Cortex of kidney (tissue), 1 donor: ENCODE data around the gene NUP93.

Source experiments
- DNase-seq: peaks from one replicate; lab custom pipeline; 2025; lab: John Stamatoyannopoulos, UW

The NUP93 gene

GRCh38 chr16:56894331-56894917, 164.5 kb downstream of the NUP93 start:
- no peak for DNase-seq

GRCh38 chr16:56895813-56896212, 165.9 kb downstream of the NUP93 start:
- DNase-seq: no peak

GRCh38 chr16:56896244-56896643, 166.3 kb downstream of the NUP93 start:
- no peak for DNase-seq

- no peak for DNase-seq
Observed at GRCh38 chr16:56897026-56897799, 167.3 kb downstream of the NUP93 start.

GRCh38 chr16:56898847-56899246, 168.9 kb downstream of the NUP93 start:
- DNase-seq: no peak
